ENCODE measurements around the gene VPS54. TPM values are rescaled to one million over a fixed set of nuclear protein-coding genes. Genes with fewer than 3 reads are reported as not detected.

Gene VPS54
- polyA plus RNA-seq, 1 of the 3 experiments (the other 2 are of a cell fraction): 5.3 TPM

DNA sequence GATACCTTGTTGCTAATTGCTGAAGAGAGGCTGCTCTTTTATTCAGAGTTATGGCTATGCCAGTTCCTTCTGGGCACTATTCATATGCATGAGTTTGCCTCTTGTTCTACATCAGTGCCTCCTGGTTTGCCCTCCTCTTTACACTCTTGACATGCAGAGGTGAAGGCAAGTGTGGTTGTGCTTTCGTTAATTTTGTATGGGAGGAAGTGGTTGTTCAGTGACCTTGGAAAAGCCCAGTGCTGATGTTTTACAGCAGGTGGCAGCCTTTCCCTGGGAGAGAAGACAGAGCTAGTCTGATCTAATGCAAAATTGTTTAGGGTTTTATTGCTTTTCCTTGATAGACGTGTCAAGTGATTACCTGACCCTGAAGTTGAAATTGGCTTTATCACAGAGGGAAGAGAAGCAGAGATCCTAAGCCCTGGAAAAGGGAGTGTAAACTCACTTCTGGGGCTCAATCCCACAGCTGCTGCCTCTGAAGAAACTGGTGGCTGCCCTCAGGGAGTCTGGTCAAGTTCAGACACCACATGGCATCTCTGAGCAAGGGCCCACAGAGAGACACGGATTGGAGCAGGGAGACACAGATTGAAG is 30.5 kb upstream of the VPS54 start (continued):
- TF ChIP-seq, protein P1, sequence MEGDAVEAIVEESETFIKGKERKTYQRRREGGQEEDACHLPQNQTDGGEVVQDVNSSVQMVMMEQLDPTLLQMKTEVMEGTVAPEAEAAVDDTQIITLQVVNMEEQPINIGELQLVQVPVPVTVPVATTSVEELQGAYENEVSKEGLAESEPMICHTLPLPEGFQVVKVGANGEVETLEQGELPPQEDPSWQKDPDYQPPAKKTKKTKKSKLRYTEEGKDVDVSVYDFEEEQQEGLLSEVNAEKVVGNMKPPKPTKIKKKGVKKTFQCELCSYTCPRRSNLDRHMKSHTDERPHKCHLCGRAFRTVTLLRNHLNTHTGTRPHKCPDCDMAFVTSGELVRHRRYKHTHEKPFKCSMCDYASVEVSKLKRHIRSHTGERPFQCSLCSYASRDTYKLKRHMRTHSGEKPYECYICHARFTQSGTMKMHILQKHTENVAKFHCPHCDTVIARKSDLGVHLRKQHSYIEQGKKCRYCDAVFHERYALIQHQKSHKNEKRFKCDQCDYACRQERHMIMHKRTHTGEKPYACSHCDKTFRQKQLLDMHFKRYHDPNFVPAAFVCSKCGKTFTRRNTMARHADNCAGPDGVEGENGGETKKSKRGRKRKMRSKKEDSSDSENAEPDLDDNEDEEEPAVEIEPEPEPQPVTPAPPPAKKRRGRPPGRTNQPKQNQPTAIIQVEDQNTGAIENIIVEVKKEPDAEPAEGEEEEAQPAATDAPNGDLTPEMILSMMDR (IDR thresholded peaks at IDR 0.05): peak; percentile 91
- TF ChIP-seq POLR2AphosphoS5 (IDR thresholded peaks at IDR 0.05; ENCODE audit: low read depth, low read length) (no peak), NFIC (IDR thresholded peaks at IDR 0.05; ENCODE audit: borderline replicate concordance) (no peak), RXRA (IDR thresholded peaks at IDR 0.05; ENCODE audit: borderline replicate concordance, low read depth) (no peak), RAD21 (IDR thresholded peaks at IDR 0.05; ENCODE audit: low read length) (peak; percentile 98), TAF1 (IDR thresholded peaks at IDR 0.05; ENCODE audit: borderline replicate concordance, low read depth, low read length) (no peak), RFX5 (IDR thresholded peaks at IDR 0.05; ENCODE audit: low read length) (peak; percentile 33; the same call in 1 of the 2 replicates)

DNA sequence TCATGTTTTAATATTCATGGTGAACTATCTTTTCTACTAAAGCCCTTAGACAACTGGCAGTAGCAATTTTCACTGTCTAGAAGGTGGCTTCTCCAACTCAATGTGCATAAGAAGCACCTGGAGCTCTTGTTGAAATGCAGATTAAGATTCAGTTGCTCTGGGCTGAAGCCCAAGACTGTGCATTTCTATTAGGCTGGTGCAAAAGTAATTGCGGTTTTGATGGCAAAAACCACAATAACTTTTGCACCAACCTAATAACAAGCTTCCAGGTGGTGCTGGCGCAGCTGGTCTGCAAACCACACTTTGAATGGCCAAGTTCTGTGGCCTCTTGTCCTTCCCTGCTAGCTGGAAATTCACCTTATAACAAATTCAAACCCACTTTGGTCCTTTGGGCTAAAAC is 26.7 kb upstream of the VPS54 start:
- ChIA-PET POLR2A (no interaction called here), CTCF (interaction anchor here (0.8 to 9.9 kb wide), 2 partner anchors 9 to 283 kb away, joined by 4 to 235 read pairs; no protein-coding TSS in a partner anchor)

DNA sequence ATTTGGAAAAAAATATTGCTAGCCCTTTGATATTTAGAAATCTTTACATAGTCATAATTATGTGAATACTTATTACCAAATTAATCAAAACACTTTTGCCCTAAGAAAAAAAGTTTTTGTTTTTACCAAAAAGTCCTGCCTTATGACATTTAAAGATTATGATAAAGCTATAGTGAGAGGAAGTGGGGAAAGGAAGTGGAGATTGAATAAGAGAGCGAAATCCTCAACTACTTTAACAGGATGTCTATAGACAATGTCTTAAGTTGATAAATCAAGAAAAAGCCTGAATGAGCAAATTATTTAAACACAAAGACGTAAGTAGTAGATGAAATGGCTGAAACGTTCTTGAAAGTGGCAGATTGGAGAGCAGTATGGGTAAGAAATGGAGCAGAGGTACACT is 20.9 kb upstream of the VPS54 start:
- no peaks in the 10 kb centered on the region for H4K20me1 ChIP-seq (ENCODE audit: insufficient read depth)
- H3K9me3 ChIP-seq: no peaks in the 10 kb centered on the region
- H3K9ac ChIP-seq: no peak overlapping the region
- no peaks in the 10 kb centered on the region for H3K9me2 ChIP-seq
- H3K4me1 ChIP-seq (ENCODE audit: control insufficient read depth in 1 of 2, insufficient read depth in 2 of 2, low read depth in 1 of 2, low read length in 1 of 2): peaks cover 2 to 10% of the 10 kb centered on the region in 2 experiments; a peak in 2 of 4 replicates
- no peak overlapping the region for H3K4me2 ChIP-seq
- WGBS (ENCODE audit: low lambda C conversion rate): 61% methylated on average over 3 of the region's 3 CpGs
- no peak overlapping the region for H2AFZ ChIP-seq (ENCODE audit: low read depth)
- CTCF ChIA-PET: interaction anchor here (0.9 to 3.2 kb wide), 3 partner anchors 9 to 291 kb away, joined by 3 to 14 read pairs (median 4); no protein-coding TSS in a partner anchor
- H3K4me3 ChIP-seq (ENCODE audit: low read depth in 2 of 2, low read length in 1 of 2): no peak overlapping the region
- H3F3A ChIP-seq (replicated peaks; ENCODE audit: insufficient read depth): peaks cover 5% of the 10 kb centered on the region
- POLR2A ChIA-PET: no interaction called here
- no peaks in the 10 kb centered on the region for H3K79me2 ChIP-seq (ENCODE audit: insufficient read depth)
- no peaks in the 10 kb centered on the region for H3K36me3 ChIP-seq (replicated peaks in 1 of 2; ENCODE audit: control insufficient read depth in 1 of 2, insufficient read depth in 2 of 2, low read length in 1 of 2)
- no peak for DNase-seq
- H3K27me3 ChIP-seq (ENCODE audit: insufficient read depth): no peaks in the 10 kb centered on the region
- H3K27ac ChIP-seq (ENCODE audit: low read depth in 2 of 2, low read length in 1 of 2): no peak overlapping the region
- no peak for TF ChIP-seq FOXJ3 (CRISPR knock-in tag; IDR thresholded peaks at IDR 0.05)
- TF ChIP-seq, protein P2, sequence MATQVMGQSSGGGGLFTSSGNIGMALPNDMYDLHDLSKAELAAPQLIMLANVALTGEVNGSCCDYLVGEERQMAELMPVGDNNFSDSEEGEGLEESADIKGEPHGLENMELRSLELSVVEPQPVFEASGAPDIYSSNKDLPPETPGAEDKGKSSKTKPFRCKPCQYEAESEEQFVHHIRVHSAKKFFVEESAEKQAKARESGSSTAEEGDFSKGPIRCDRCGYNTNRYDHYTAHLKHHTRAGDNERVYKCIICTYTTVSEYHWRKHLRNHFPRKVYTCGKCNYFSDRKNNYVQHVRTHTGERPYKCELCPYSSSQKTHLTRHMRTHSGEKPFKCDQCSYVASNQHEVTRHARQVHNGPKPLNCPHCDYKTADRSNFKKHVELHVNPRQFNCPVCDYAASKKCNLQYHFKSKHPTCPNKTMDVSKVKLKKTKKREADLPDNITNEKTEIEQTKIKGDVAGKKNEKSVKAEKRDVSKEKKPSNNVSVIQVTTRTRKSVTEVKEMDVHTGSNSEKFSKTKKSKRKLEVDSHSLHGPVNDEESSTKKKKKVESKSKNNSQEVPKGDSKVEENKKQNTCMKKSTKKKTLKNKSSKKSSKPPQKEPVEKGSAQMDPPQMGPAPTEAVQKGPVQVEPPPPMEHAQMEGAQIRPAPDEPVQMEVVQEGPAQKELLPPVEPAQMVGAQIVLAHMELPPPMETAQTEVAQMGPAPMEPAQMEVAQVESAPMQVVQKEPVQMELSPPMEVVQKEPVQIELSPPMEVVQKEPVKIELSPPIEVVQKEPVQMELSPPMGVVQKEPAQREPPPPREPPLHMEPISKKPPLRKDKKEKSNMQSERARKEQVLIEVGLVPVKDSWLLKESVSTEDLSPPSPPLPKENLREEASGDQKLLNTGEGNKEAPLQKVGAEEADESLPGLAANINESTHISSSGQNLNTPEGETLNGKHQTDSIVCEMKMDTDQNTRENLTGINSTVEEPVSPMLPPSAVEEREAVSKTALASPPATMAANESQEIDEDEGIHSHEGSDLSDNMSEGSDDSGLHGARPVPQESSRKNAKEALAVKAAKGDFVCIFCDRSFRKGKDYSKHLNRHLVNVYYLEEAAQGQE (IDR thresholded peaks at IDR 0.05; ENCODE audit: low read depth, low read length): no peak
- no peak for TF ChIP-seq GABPA (IDR thresholded peaks at IDR 0.05; ENCODE audit: low read depth)
- no peak for TF ChIP-seq CHD2 (IDR thresholded peaks at IDR 0.05; ENCODE audit: low read length, partially characterized antibody)
- no peak for TF ChIP-seq RAD21 (IDR thresholded peaks at IDR 0.05; ENCODE audit: low read length)
- TF ChIP-seq FOXM1 (IDR thresholded peaks at IDR 0.05; ENCODE audit: low read depth): no peak
- TF ChIP-seq EZH2phosphoT487 (IDR thresholded peaks at IDR 0.05; ENCODE audit: borderline replicate concordance, low read depth): no peak
- TF ChIP-seq SIN3A (IDR thresholded peaks at IDR 0.05; ENCODE audit: borderline replicate concordance, low read depth, low read length): no peak
- TF ChIP-seq RFX5 (IDR thresholded peaks at IDR 0.05; ENCODE audit: low read length): no peak
- no peak for TF ChIP-seq TAF1 (IDR thresholded peaks at IDR 0.05; ENCODE audit: borderline replicate concordance, low read depth, low read length)
- TF ChIP-seq RCOR1 (IDR thresholded peaks at IDR 0.05; ENCODE audit: low read length): no peak

More for the DNA sequence above, 26.7 kb upstream of the VPS54 start:
- no peak overlapping the region for H3K4me2 ChIP-seq
- H3K9me2 ChIP-seq: no peaks in the 10 kb centered on the region
- no peaks in the 10 kb centered on the region for H3K27me3 ChIP-seq (ENCODE audit: insufficient read depth)
- 86% methylated on average over 2 of the region's 2 CpGs for WGBS (ENCODE audit: low lambda C conversion rate)
- no peak overlapping the region for H3K4me3 ChIP-seq (ENCODE audit: low read depth in 2 of 2, low read length in 1 of 2)
- no peaks in the 10 kb centered on the region for H3K36me3 ChIP-seq (replicated peaks in 1 of 2; ENCODE audit: control insufficient read depth in 1 of 2, insufficient read depth in 2 of 2, low read length in 1 of 2)
- no peaks in the 10 kb centered on the region for H4K20me1 ChIP-seq (ENCODE audit: insufficient read depth)
- H3K79me2 ChIP-seq (ENCODE audit: insufficient read depth): no peaks in the 10 kb centered on the region
- H3K4me1 ChIP-seq (ENCODE audit: control insufficient read depth in 1 of 2, insufficient read depth in 2 of 2, low read depth in 1 of 2, low read length in 1 of 2): peaks cover 0 to 5% of the 10 kb centered on the region in 2 experiments; a peak in 1 of 4 replicates
- H2AFZ ChIP-seq (ENCODE audit: low read depth): no peak overlapping the region
- no peak overlapping the region for H3K27ac ChIP-seq (ENCODE audit: low read depth in 2 of 2, low read length in 1 of 2)
- no peak overlapping the region for H3K9ac ChIP-seq
- TF ChIP-seq FOXM1 (IDR thresholded peaks at IDR 0.05; ENCODE audit: low read depth) (no peak), RFX5 (IDR thresholded peaks at IDR 0.05; ENCODE audit: low read length) (no peak), FOXJ3 (CRISPR knock-in tag; IDR thresholded peaks at IDR 0.05) (no peak), JUND (IDR thresholded peaks at IDR 0.05) (no peak), TAF1 (IDR thresholded peaks at IDR 0.05; ENCODE audit: borderline replicate concordance, low read depth, low read length) (no peak), GABPA (IDR thresholded peaks at IDR 0.05; ENCODE audit: low read depth) (no peak), MXI1 (IDR thresholded peaks at IDR 0.05; ENCODE audit: low read depth, low read length) (no peak), ELF1 (IDR thresholded peaks at IDR 0.05) (no peak), RXRA (IDR thresholded peaks at IDR 0.05; ENCODE audit: borderline replicate concordance, low read depth) (no peak), RCOR1 (IDR thresholded peaks at IDR 0.05; ENCODE audit: low read length) (no peak), GATA2 (CRISPR knock-in tag; IDR thresholded peaks at IDR 0.05) (no peak)
- TF ChIP-seq, protein P3, sequence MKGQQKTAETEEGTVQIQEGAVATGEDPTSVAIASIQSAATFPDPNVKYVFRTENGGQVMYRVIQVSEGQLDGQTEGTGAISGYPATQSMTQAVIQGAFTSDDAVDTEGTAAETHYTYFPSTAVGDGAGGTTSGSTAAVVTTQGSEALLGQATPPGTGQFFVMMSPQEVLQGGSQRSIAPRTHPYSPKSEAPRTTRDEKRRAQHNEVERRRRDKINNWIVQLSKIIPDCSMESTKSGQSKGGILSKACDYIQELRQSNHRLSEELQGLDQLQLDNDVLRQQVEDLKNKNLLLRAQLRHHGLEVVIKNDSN (IDR thresholded peaks at IDR 0.05; ENCODE audit: borderline replicate concordance, low read depth): no peak
- no peaks in the 10 kb centered on the region for H3K9me3 ChIP-seq
- H3F3A ChIP-seq (replicated peaks; ENCODE audit: insufficient read depth): no peaks in the 10 kb centered on the region
- DNase-seq: no peak
